Adrenal gland (tissue), 12 donors: ENCODE results near the gene TRAF3IP3. TPM values are rescaled to one million over a fixed set of nuclear protein-coding genes. Genes with fewer than 3 reads are reported as not detected.

Experiments used
- DNase-seq, 7 donors: peaks; one replicate each; pipeline ENCODE4 v3.0.0-alpha.2; 2019 to 2020
- H3K27ac ChIP-seq, 5 donors: fragments of 200-600 bp; sonication (generic) in 4 of 5; 1 replicate in 3 of 5; 2 replicates in 2 of 5; pipeline versions ENCODE4 v1.5.1 to v1.8.0; 2016 to 2020; ENCODE audit warnings: mild to moderate bottlenecking in 1 of 5
- H3K27me3 ChIP-seq: fragments of 200-600 bp; 2 replicates; pipeline ENCODE4 v1.8.0; 2021
- H3K36me3 ChIP-seq, 2 donors: fragments of 200-600 bp; replicated peaks in 1 of 2; 1 replicate in 1 of 2; 2 replicates in 1 of 2; pipeline versions ENCODE4 v1.5.1 to v1.8.0; 2018 to 2022
- H3K4me1 ChIP-seq, 2 donors: fragments of 200-600 bp; replicated peaks in 1 of 2; 1 replicate in 1 of 2; 2 replicates in 1 of 2; pipeline versions ENCODE4 v1.5.1 to v1.8.0; 2018 to 2021
- H3K4me3 ChIP-seq, 4 donors: fragments of 200-600 bp; sonication (generic) in 3 of 4; one replicate each; pipeline ENCODE4 v1.5.1; 2016 to 2018
- H3K9me3 ChIP-seq, 3 donors: fragments of 200-600 bp; sonication (generic) in 1 of 3; replicated peaks in 1 of 3; 1 replicate in 2 of 3; 2 replicates in 1 of 3; pipeline versions ENCODE4 v1.5.1 to v1.8.0; 2016 to 2021
- CTCF ChIP-seq, 6 experiments: fragments of 450-650 bp in 4 of 6; fragments of 200-600 bp in 2 of 6; sonication (generic) in 1 of 6; IDR thresholded peaks; 1 replicate in 5 of 6; 2 replicates in 1 of 6; pipeline versions ENCODE4 v1.5.1 to v1.8.0; 2016 to 2021; ENCODE audit warnings: antibody characterized with exemption in 6 of 6, mild to moderate bottlenecking in 2 of 6, moderate library complexity in 1 of 6
- POLR2A ChIP-seq, 2 donors: fragments of 450-650 bp; IDR thresholded peaks; one replicate each; pipeline ENCODE4 v1.6.1; 2017; ENCODE audit warnings: antibody characterized with exemption in 2 of 2, mild to moderate bottlenecking in 2 of 2, moderate library complexity in 1 of 2
- WGBS, 4 donors: extraction: QIAGEN DNeasy Blood & Tissue Kit in 2 of 4; methylation state at CpG; one replicate each; pipeline versions ENCODE4 v1.1.5 to v1.1.7; 2013 to 2017; 5-methylcytosine and 5-hydroxymethylcytosine counted together
- intact Hi-C, 2 donors: fragments of 100-400 bp; cut with DNase I; formaldehyde crosslinking; loops; one replicate each; pipeline versions ENCODE4 v1.14.1 to v1.15.0; 2022 to 2023
- polyA plus RNA-seq, 3 donors: library from polyadenylated mRNA; stranded (reverse); fragments of 200-250 nt in 2 of 3; fragments of 350-450 nt in 1 of 3; fragmentation: Illumina TruSeq in 1 of 3; extraction: RNeasy Lipid Tissue Mini Kit (QIAGEN cat#74804) in 1 of 3; gene quantifications; one replicate each; pipeline ENCODE4 v1.2.3, GENCODE V29; 2013 to 2014
- total RNA-seq, 9 donors: library from RNA; depleted of rRNA in 4 of 9; stranded (reverse); fragments of >200 nt in 4 of 9; fragments of 120-200 nt in 1 of 9; fragmentation: NEBNext Ultra II Directional in 1 of 9; extraction: Animal tissue kit (Norgen Biotek cat#: 25700) in 1 of 9; gene quantifications; one replicate each; pipeline versions ENCODE4 v1.1.0 to v1.2.4, GENCODE V29; 2013 to 2023
- donor health status: healthy with polysubstance abuse.
- donor health status: Bipolar disorder and iron deficiency.
- donor health status: DM: yes; HTN: yes; CAD: no.
- donor health status: DM: no; HTN: no; CAD: no.
- donor health status: DM: no; HTN: no; CAD: no.
- donor health status: DM: yes; HTN: yes; CAD: no.

TRAF3IP3 gene
- total and polyA plus RNA-seq, 12 donors: 0.88 to 9.8 (median 2.0) TPM

- H3K36me3 ChIP-seq: no peaks in the 10 kb centered on the region
- DNase-seq: peak; percentile 37 to 70 (median 51)
- H3K27ac ChIP-seq: peak overlapping the region in 4 of 5 donors; percentile 39 to 75 (median 68)
- intact Hi-C loops: no loop called here
- H3K9me3 ChIP-seq: no peaks in the 10 kb centered on the region
- H3K27me3 ChIP-seq: no peaks in the 10 kb centered on the region
- WGBS, 4 donors: 48 to 59% (median 56%) methylated on average over 5 of the region's 5 CpGs
- peak overlapping the region in 1 of 4 donors; percentile 4 for H3K4me3 ChIP-seq
- TF ChIP-seq POLR2A (IDR thresholded peaks at IDR 0.05) (no peak), CTCF (IDR thresholded peaks at IDR 0.05) (no peak)
- H3K4me1 ChIP-seq: peaks cover 15 to 31% of the 10 kb centered on the region in 2 donors
These were observed 45.4 kb downstream of the TRAF3IP3 start for GRCh38 chr1:209800984-209801834.

- H3K27ac ChIP-seq: peak overlapping the region in 4 of 5 donors; percentile 39 to 75 (median 68)
- TF ChIP-seq CTCF (IDR thresholded peaks at IDR 0.05) (no peak), POLR2A (IDR thresholded peaks at IDR 0.05) (peak in 1 of 2 donors; percentile 58)
- WGBS, 4 donors: 80 to 90% (median 85%) methylated on average over 4 of the region's 4 CpGs
- peak in 6 of 7 donors; percentile 33 to 67 (median 52) for DNase-seq
- peaks cover 19 to 38% of the 10 kb centered on the region in 2 donors for H3K4me1 ChIP-seq
- intact Hi-C loops: no loop called here
- H3K36me3 ChIP-seq: no peaks in the 10 kb centered on the region
- no peaks in the 10 kb centered on the region for H3K9me3 ChIP-seq
- H3K4me3 ChIP-seq: peak overlapping the region in 1 of 4 donors; percentile 4
- no peaks in the 10 kb centered on the region for H3K27me3 ChIP-seq
These were observed 46.4 kb downstream of the TRAF3IP3 start for GRCh38 chr1:209802117-209802779.

DNA sequence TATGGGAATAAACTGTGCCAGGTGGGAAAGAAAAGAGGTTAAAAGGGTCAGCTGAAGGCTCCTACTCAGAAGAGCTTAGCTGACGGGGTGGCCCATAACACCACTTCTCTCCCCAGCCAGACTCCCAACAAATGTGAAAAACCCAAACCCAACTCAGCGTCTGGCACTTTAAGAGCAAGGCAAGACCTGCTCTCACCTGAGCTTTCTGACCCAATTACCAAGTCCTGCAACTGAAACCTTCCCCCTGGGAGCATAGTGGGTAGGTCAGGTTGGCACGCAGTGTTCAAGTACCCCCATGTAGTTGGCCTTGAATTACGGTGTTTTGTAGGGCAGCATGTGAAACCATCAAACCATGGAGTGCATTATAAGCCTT, 46.9 kb downstream of the TRAF3IP3 start:
- TF ChIP-seq POLR2A (IDR thresholded peaks at IDR 0.05) (no peak), CTCF (IDR thresholded peaks at IDR 0.05) (no peak)
- Histone ChIP-seq H3K4me3 (no peak overlapping the region), H3K36me3 (no peaks in the 10 kb centered on the region), H3K4me1 (peaks cover 21 to 43% of the 10 kb centered on the region in 2 donors), H3K27me3 (no peaks in the 10 kb centered on the region), H3K27ac (peak overlapping the region in 3 of 5 donors; percentile 61 to 75 (median 74)), H3K9me3 (no peaks in the 10 kb centered on the region)
- no peak for DNase-seq
- 80 to 89% (median 88%) methylated on average over 4 of the region's 4 CpGs for WGBS, 4 donors
- intact Hi-C loops: no loop called here

DNA sequence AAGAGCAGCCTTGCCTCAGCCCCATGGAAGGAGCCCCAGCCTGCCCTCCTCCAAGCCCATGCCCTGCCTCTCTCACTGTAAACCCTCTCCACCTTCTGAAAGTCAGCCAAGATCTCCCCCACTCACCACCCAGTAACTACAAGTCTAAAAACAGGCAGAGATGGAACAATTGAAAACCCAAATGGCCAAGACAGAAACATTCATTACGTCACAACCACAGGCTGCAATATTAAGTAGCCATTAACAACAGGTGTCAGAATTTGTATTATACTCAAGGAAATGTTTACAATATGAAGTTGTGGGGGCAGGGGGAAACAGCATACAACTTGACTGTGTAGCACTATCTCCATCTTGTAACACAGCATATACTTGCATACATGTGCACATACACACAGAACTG, 47.7 kb downstream of the TRAF3IP3 start:
- H3K27me3 ChIP-seq: no peaks in the 10 kb centered on the region
- DNase-seq: no peak
- no peak overlapping the region for H3K4me3 ChIP-seq
- H3K4me1 ChIP-seq: peaks cover 22 to 51% of the 10 kb centered on the region in 2 donors
- no peak overlapping the region for H3K27ac ChIP-seq
- WGBS, 4 donors: 86 to 100% (median 93%) methylated on average over 1 of the region's 1 CpG
- no peak for TF ChIP-seq POLR2A (IDR thresholded peaks at IDR 0.05)
- TF ChIP-seq CTCF (IDR thresholded peaks at IDR 0.05): no peak
- intact Hi-C loops: no loop called here
- H3K9me3 ChIP-seq: no peaks in the 10 kb centered on the region
- H3K36me3 ChIP-seq: no peaks in the 10 kb centered on the region
